IMR-90 (cell line): ENCODE data around the gene MOB2. TPM values are rescaled to one million over a fixed set of nuclear protein-coding genes. Genes with fewer than 3 reads are reported as not detected.

Experiments used
- ATAC-seq: fragments of 200-7000 bp; cut with Tn5 transposase; 2 replicates; pipeline ENCODE4 v1.9.1; 2020; ENCODE audit warnings: low read depth, mild to moderate bottlenecking, moderate library complexity
- BruUV-seq: library from RNA; stranded (reverse); fragments of 400-500 nt; replicated peaks from 2 replicates; lab custom pipeline; 2021; lab: Mats Ljungman, UMichigan
- CTCF ChIA-PET: fragments of 300-600 bp; formaldehyde crosslinking; extraction: SDS; loops from one replicate; lab custom pipeline; 2021; ENCODE audit warnings: antibody characterized with exemption; lab: Yijun Ruan, JAX
- POLR2A ChIA-PET: fragments of 300-600 bp; sonication (Branson Sonifier 250); formaldehyde crosslinking; loops from one replicate; lab custom pipeline; 2022; ENCODE audit warnings: antibody characterized with exemption; ENCODE audit not compliant: unreplicated experiment; lab: Charles Lee
- DNase-seq: peaks from one replicate; pipeline ENCODE4 v3.0.0; 2013
- H2AFZ ChIP-seq: replicated peaks from 2 replicates; pipeline ENCODE3; 2013; ENCODE audit warnings: low read length, mild to moderate bottlenecking; ENCODE audit not compliant: poor library complexity
- H2AK5ac ChIP-seq: 2 replicates; pipeline ENCODE4 v1.6.1; 2013; ENCODE audit warnings: low read depth, low read length, inconsistent platforms
- H2AK9ac ChIP-seq: replicated peaks from 2 replicates; pipeline ENCODE3; 2013; ENCODE audit warnings: mild to moderate bottlenecking, low read depth, low read length, moderate library complexity; ENCODE audit not compliant: poor library complexity
- H2BK120ac ChIP-seq: 2 replicates; pipeline ENCODE4 v1.6.1; 2013; ENCODE audit warnings: low read depth, low read length, inconsistent platforms
- H2BK15ac ChIP-seq: 3 replicates; pipeline ENCODE4 v1.6.1; 2013; ENCODE audit warnings: low read depth, low read length, inconsistent platforms
- H2BK20ac ChIP-seq: 2 replicates; pipeline ENCODE4 v1.6.1; 2013; ENCODE audit warnings: low read depth, mild to moderate bottlenecking, inconsistent platforms, low read length, moderate library complexity
- H2BK5ac ChIP-seq: 2 replicates; pipeline ENCODE4 v1.6.1; 2013; ENCODE audit warnings: mild to moderate bottlenecking, low read depth, low read length, inconsistent platforms; ENCODE audit not compliant: poor library complexity, severe bottlenecking
- H3K14ac ChIP-seq: replicated peaks from 2 replicates; pipeline ENCODE4 v1.6.1; 2013; ENCODE audit warnings: low read depth, low read length, inconsistent platforms
- H3K18ac ChIP-seq: 2 replicates; pipeline ENCODE4 v1.6.1; 2013; ENCODE audit warnings: low read depth, low read length, control low read depth
- H3K23ac ChIP-seq: 2 replicates; pipeline ENCODE4 v1.6.1; 2013; ENCODE audit warnings: low read depth, low read length, inconsistent platforms
- H3K27ac ChIP-seq: 2 replicates; pipeline ENCODE4 v1.5.1; 2013; ENCODE audit warnings: mild to moderate bottlenecking, control low read depth, low read length; ENCODE audit not compliant: insufficient read depth
- H3K27me3 ChIP-seq: 2 replicates; pipeline ENCODE4 v1.6.1; 2013; ENCODE audit warnings: low read length; ENCODE audit not compliant: control insufficient read depth, insufficient read depth
- H3K36me3 ChIP-seq: 2 replicates; pipeline ENCODE4 v1.6.1; 2013; ENCODE audit warnings: low read length, mixed read lengths; ENCODE audit not compliant: control insufficient read depth, insufficient read depth
- H3K4ac ChIP-seq: 2 replicates; pipeline ENCODE4 v1.6.1; 2013; ENCODE audit warnings: low read depth, low read length, inconsistent platforms
- H3K4me1 ChIP-seq: 2 replicates; pipeline ENCODE4 v1.6.1; 2013; ENCODE audit warnings: low read length, mixed read lengths; ENCODE audit not compliant: control insufficient read depth, insufficient read depth
- H3K4me2 ChIP-seq: 2 replicates; pipeline ENCODE4 v1.6.1; 2013; ENCODE audit warnings: low read depth, mild to moderate bottlenecking, control low read depth, low read length, moderate library complexity
- H3K4me3 ChIP-seq: 2 replicates; pipeline ENCODE4 v1.5.1; 2013; ENCODE audit warnings: low read depth, mild to moderate bottlenecking, control low read depth, low read length, moderate library complexity; ENCODE audit not compliant: insufficient read depth
- H3K56ac ChIP-seq: 2 replicates; pipeline ENCODE4 v1.6.1; 2013; ENCODE audit warnings: low read length, inconsistent platforms; ENCODE audit not compliant: insufficient read depth; ENCODE audit errors: extremely low read depth
- H3K79me1 ChIP-seq, 2 experiments: 2 replicates each; pipeline ENCODE4 v1.6.1; 2013; ENCODE audit warnings: low read length in 2 of 2, inconsistent platforms in 1 of 2, low read depth in 1 of 2
- H3K9ac ChIP-seq: 2 replicates; pipeline ENCODE4 v1.6.1; 2013; ENCODE audit warnings: low read depth, low read length, control low read depth
- H3K9me1 ChIP-seq: 2 replicates; pipeline ENCODE4 v1.6.1; 2013; ENCODE audit warnings: low read length, inconsistent platforms; ENCODE audit not compliant: insufficient read depth
- H3K9me3 ChIP-seq: 2 replicates; pipeline ENCODE4 v1.6.1; 2013; ENCODE audit warnings: low read length; ENCODE audit not compliant: control insufficient read depth, insufficient read depth
- H4K20me1 ChIP-seq: 2 replicates; pipeline ENCODE4 v1.6.1; 2013; ENCODE audit warnings: low read length, inconsistent platforms; ENCODE audit not compliant: insufficient read depth
- H4K5ac ChIP-seq: 2 replicates; pipeline ENCODE4 v1.6.1; 2013; ENCODE audit warnings: mild to moderate bottlenecking, low read depth, low read length, control low read depth
- H4K8ac ChIP-seq, 2 experiments: 2 replicates each; pipeline ENCODE4 v1.6.1; 2013; ENCODE audit warnings: low read depth in 2 of 2, low read length in 2 of 2, control low read depth in 1 of 2, inconsistent platforms in 1 of 2
- H4K91ac ChIP-seq: 2 replicates; pipeline ENCODE4 v1.6.1; 2013; ENCODE audit warnings: low read depth, low read length, inconsistent platforms; ENCODE audit not compliant: insufficient read depth
- CEBPB ChIP-seq: IDR thresholded peaks from 2 replicates; pipeline ENCODE4 v1.6.1; 2012; ENCODE audit warnings: low read depth, low read length, improper control_type of control experiment
- CHD1 ChIP-seq: IDR thresholded peaks from 2 replicates; pipeline ENCODE4 v1.6.1; 2012; ENCODE audit warnings: low read depth, low read length, improper control_type of control experiment
- CTCF ChIP-seq: conservative IDR thresholded peaks from 2 replicates; pipeline ENCODE4 v1.5.1; 2012; ENCODE audit warnings: mild to moderate bottlenecking, low read depth, low read length, improper control_type of control experiment
- ELK1 ChIP-seq: fragments of 150-350 bp; IDR thresholded peaks from 2 replicates; pipeline ENCODE4 v1.6.1; 2016; ENCODE audit warnings: low read depth, mild to moderate bottlenecking, low read length, moderate library complexity, borderline replicate concordance
- FOS ChIP-seq: fragments of 150-350 bp; IDR thresholded peaks from 2 replicates; pipeline ENCODE4 v1.6.1; 2016; ENCODE audit warnings: low read depth, low read length
- MAFK ChIP-seq: IDR thresholded peaks from 2 replicates; pipeline ENCODE4 v1.6.1; 2012; ENCODE audit warnings: low read depth, low read length, improper control_type of control experiment
- MAZ ChIP-seq: IDR thresholded peaks from 2 replicates; pipeline ENCODE4 v1.6.1; 2012; ENCODE audit warnings: low read depth, mild to moderate bottlenecking, low read length, improper control_type of control experiment, moderate library complexity, borderline replicate concordance
- MXI1 ChIP-seq: IDR thresholded peaks from 2 replicates; pipeline ENCODE4 v1.6.1; 2012; ENCODE audit warnings: low read depth, mild to moderate bottlenecking, low read length, moderate library complexity, borderline replicate concordance
- NFE2L2 ChIP-seq: fragments of 150-350 bp; IDR thresholded peaks from 2 replicates; pipeline ENCODE4 v1.6.1; 2016; ENCODE audit warnings: low read depth, mild to moderate bottlenecking, low read length
- POLR2A ChIP-seq: IDR thresholded peaks from 2 replicates; pipeline ENCODE4 v1.6.1; 2012; ENCODE audit warnings: mild to moderate bottlenecking, low read depth, low read length
- RAD21 ChIP-seq: IDR thresholded peaks from 2 replicates; pipeline ENCODE4 v1.6.1; 2012; ENCODE audit warnings: low read length, improper control_type of control experiment
- RCOR1 ChIP-seq: IDR thresholded peaks from 2 replicates; pipeline ENCODE4 v1.6.1; 2012; ENCODE audit warnings: mild to moderate bottlenecking, low read length, improper control_type of control experiment; ENCODE audit not compliant: insufficient replicate concordance
- RFX5 ChIP-seq: IDR thresholded peaks from 2 replicates; pipeline ENCODE4 v1.8.0; 2012; ENCODE audit warnings: low read depth, mild to moderate bottlenecking, low read length, moderate library complexity
- SMC3 ChIP-seq: fragments of 150-350 bp; IDR thresholded peaks from 2 replicates; pipeline ENCODE4 v1.6.1; 2016; ENCODE audit warnings: low read depth, mild to moderate bottlenecking, antibody characterized with exemption, low read length, moderate library complexity
- USF2 ChIP-seq: fragments of 150-350 bp; IDR thresholded peaks from 2 replicates; pipeline ENCODE4 v1.6.1; 2017; ENCODE audit warnings: mild to moderate bottlenecking, antibody characterized with exemption, low read length, low read depth
- WGBS, 2 experiments: methylation state at CpG; one replicate each; pipeline versions ENCODE4 v1.1.5 to v1.1.7; 2013; ENCODE audit warnings: missing lambda C conversion rate in 2 of 2; ENCODE audit not compliant: insufficient read length in 1 of 2; ENCODE audit errors: extremely low coverage in 2 of 2; 5-methylcytosine and 5-hydroxymethylcytosine counted together
- dilution Hi-C: fragments of 300-500 bp; cut with HindIII; formaldehyde crosslinking; loops from one replicate; pipeline ENCODE4 v1.14.3; 2018; ENCODE audit warnings: low sequenced_read_pairs; ENCODE audit not compliant: unreplicated experiment
- in situ Hi-C: fragments of 300-500 bp; cut with MboI; formaldehyde crosslinking; loops from 3 replicates; pipeline ENCODE4 v1.14.3; 2019; ENCODE audit warnings: low sequenced_read_pairs, inconsistent platforms, mixed read lengths
- intact Hi-C: fragments of 100-400 bp; cut with micrococcal nuclease; formaldehyde crosslinking; loops from 2 replicates; pipeline ENCODE4 v1.10.0; 2022
- polyA plus RNA-seq, 3 experiments: library from polyadenylated mRNA; depleted of rRNA; stranded (reverse); fragments of >200 nt; gene quantifications; 2 replicates each; pipeline ENCODE4 v1.2.3, GENCODE V29; 2012; ENCODE audit warnings: low replicate concordance in 1 of 3
- total RNA-seq: library from RNA; depleted of rRNA; stranded (reverse); fragments of >200 nt; gene quantifications from 2 replicates; pipeline ENCODE4 v1.2.3, GENCODE V29; 2012

Gene MOB2
- total and polyA plus RNA-seq, 2 of the 4 experiments (the other 2 are of a cell fraction), result 23.7 to 36.2 TPM

GRCh38 chr11:1491379-1491778, 4.8 kb upstream of the MOB2 start:
- no peak overlapping the region for H2AK9ac ChIP-seq
- no peak overlapping the region for H3K9ac ChIP-seq
- in situ Hi-C loops, result no loop called here

More at GRCh38 chr11:1491379-1491778, 4.8 kb upstream of the MOB2 start:
- Histone ChIP-seq H2BK5ac (no peak overlapping the region), H3K4ac (no peak overlapping the region), H4K91ac (no peak overlapping the region), H2BK15ac (no peak overlapping the region), H2AFZ (no peak overlapping the region), H3K36me3 (no peaks in the 10 kb centered on the region), H3K18ac (no peak overlapping the region), H4K8ac (no peak overlapping the region), H3K79me1 (peaks cover 32 to 63% of the 10 kb centered on the region in 2 experiments), H3K14ac (no peak overlapping the region), H2AK5ac (no peak overlapping the region), H3K9me1 (peaks cover 14% of the 10 kb centered on the region), H3K9me3 (no peaks in the 10 kb centered on the region), H3K23ac (no peak overlapping the region), H3K4me2 (no peak overlapping the region), H2BK120ac (no peak overlapping the region), H4K5ac (no peak overlapping the region), H3K27ac (no peak overlapping the region), H2BK20ac (no peak overlapping the region), H3K4me1 (no peaks in the 10 kb centered on the region), H3K27me3 (no peaks in the 10 kb centered on the region), H3K56ac (no peak overlapping the region), H4K20me1 (peaks cover 77% of the 10 kb centered on the region), H3K4me3 (no peak overlapping the region)
- no peak for ATAC-seq
- ChIA-PET CTCF (no interaction called here), POLR2A (no interaction called here)
- dilution Hi-C loops (no loop called here), intact Hi-C loops (no loop called here)
- no peak for DNase-seq
- no peak for TF ChIP-seq FOS
- no peak for TF ChIP-seq ELK1
- TF ChIP-seq USF2, result no peak
- TF ChIP-seq RCOR1, result no peak
- TF ChIP-seq RFX5, result no peak
- no peak for TF ChIP-seq RAD21
- TF ChIP-seq CEBPB, result no peak
- no peak for TF ChIP-seq MAFK
- TF ChIP-seq NFE2L2, result no peak
- no peak for TF ChIP-seq CHD1
- no peak for TF ChIP-seq MAZ
- TF ChIP-seq SMC3, result no peak
- no peak for TF ChIP-seq POLR2A
- no peak for TF ChIP-seq CTCF
- no peak for TF ChIP-seq MXI1
- WGBS, 2 experiments, result 100% methylated on average over 1 of the region's 12 CpGs; no CpG with 5 or more reads in 1 of the 2 experiments
- BruUV-seq, result no TSS peak
